GM21423 (cell line): Measurements from ENCODE around the gene VAMP4.

Experiments used
- ATAC-seq: cut with Tn5 transposase; IDR thresholded peaks from one replicate; pipeline ENCODE4 v1.9.1; 2021; ENCODE audit warnings: mild to moderate bottlenecking, moderate library complexity; ENCODE audit not compliant: unreplicated experiment

Gene VAMP4

DNA sequence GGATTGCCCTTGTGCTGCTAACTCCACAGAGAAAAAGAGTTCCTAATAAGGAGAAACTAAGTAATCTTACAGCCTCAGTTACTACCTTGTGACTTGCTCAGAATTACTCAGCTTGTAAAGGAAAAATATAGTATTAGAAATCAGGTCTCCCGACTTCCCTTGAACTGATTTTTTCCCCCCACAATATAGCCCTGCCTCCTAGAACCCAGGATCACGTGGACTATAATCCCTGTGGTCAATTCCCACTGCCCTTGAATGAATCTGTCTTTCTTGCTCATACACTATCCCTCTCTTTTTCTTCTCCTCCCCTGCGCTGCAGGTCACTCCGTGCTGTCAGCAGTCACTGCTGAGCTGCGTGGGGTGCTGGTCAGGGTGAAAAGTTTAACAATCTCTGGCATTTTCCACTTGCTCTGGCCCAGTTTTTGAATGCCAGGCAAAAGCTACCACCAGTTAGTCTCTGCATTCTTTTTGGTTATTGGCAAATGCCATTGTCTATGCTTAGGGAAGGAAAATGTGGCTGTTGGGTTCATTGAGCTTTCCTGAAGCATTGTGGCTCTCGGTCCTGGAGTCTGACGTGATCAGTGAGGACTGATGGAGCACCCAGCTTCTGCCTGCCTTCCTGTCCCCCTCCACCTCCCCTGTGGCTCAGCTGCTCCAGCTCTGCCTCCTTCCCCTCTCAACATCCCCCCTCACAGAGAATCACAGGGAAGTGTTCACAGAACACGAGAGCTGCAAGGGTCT is 87.5 kb downstream of the VAMP4 start:
- ATAC-seq: no peak

DNA sequence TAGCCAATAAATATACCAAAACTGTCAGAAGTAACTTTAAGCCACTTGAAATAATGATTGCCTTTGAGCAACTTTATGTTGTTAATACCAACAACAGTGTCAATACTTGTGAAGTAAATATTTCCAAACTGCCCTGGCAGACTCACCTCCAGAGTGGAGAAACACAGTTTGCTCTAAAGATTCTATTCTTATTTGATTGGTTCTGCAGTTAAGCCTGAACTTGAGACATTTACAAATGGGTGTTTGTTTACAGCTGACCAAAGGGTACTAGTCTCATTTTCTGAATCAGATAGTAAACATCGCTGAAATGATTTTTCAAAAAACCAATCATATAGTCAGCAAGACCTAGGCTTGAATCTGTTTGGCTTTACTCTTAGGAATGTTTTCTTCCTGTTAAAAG is 88.1 kb downstream of the VAMP4 start:
- ATAC-seq: no peak

DNA sequence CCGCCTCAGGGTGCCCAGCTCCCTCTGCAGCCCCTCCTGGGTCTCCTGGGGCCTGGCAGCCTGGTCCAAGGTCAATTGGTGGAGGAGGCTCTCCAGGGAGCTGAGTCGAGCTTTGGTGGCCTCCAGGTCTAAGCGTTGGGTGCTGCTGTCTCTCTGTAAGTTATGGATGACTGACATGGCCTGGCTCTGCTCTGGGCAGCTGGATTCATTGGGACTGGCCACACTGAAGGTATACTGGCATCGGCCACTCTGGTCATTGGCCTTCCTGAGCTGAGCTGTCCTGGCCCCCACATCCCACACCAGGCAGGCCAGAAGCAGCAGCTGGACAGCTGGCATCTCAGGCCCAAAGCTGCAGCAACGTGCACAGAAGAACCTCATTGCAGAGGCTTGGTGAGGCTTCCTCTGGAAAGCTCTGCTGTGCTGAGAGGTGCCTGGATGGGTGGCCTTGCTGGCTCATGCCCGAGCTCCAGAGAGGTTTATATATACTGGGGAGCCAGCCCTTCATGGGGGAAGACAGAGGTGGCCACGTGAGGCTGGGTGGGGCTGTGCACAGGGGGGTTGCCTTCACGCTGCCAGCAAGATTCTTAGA is 89.5 kb downstream of the VAMP4 start, which contains the start of gene MYOC:
TSS of gene MYOC (minus strand) at position 455 of the 589 bp plus-strand sequence. CDS start at position 378, 77 bp downstream.
- ATAC-seq: no peak
